GM12878 (cell line): ENCODE data around the gene ADA. TPM values are rescaled to one million over a fixed set of nuclear protein-coding genes. Genes with fewer than 3 reads are reported as not detected.

Experiments
- ATAC-seq: fragments of 200-7000 bp; cut with Tn5 transposase; 3 replicates; pipeline ENCODE4 v1.9.1; 2020; ENCODE audit warnings: mild to moderate bottlenecking, moderate library complexity
- BruUV-seq: library from RNA; stranded (reverse); fragments of 400-500 nt; replicated peaks from 2 replicates; lab custom pipeline; 2021; lab: Mats Ljungman, UMichigan
- CTCF ChIA-PET: fragments of 300-600 bp; sonication (Branson Sonifier 250); formaldehyde crosslinking; extraction: SDS; loops from one replicate; lab custom pipeline; 2021; ENCODE audit warnings: inconsistent platforms; lab: Yijun Ruan, JAX
- POLR2A ChIA-PET: fragments of 350-600 bp; formaldehyde crosslinking; extraction: SDS; loops from one replicate; lab custom pipeline; 2021; ENCODE audit warnings: inconsistent platforms; lab: Charles Lee
- RAD21 ChIA-PET: fragments of 300-600 bp; sonication (Branson Sonifier 250); formaldehyde crosslinking; loops from one replicate; lab custom pipeline; 2023; ENCODE audit warnings: antibody characterized with exemption; ENCODE audit not compliant: unreplicated experiment; lab: Charles Lee
- SMC1A ChIA-PET: fragments of 300-600 bp; sonication (Branson Sonifier 250); formaldehyde crosslinking; loops from one replicate; lab custom pipeline; 2023; ENCODE audit not compliant: unreplicated experiment, uncharacterized antibody; lab: Charles Lee
- DNase-seq: peaks from one replicate; pipeline ENCODE4 v3.0.0-alpha.2; 2011; ENCODE audit warnings: low read depth, low spot score
- FAIRE-seq: peaks from 3 replicates; lab custom pipeline; 2011; peaks lifted over from hg19 to GRCh38; lab: Jason Lieb, UNC
- H2AFZ ChIP-seq: 2 replicates; pipeline ENCODE4 v1.6.0; 2011; ENCODE audit warnings: low read depth, low read length, control low read depth; ENCODE audit not compliant: control insufficient read depth
- H3K27ac ChIP-seq: 2 replicates; pipeline ENCODE4 v1.5.1; 2011; ENCODE audit warnings: control low read depth; ENCODE audit not compliant: control insufficient read depth, insufficient read depth
- H3K27me3 ChIP-seq, 2 experiments: replicated peaks in 1 of 2; 2 replicates each; pipeline versions ENCODE4 v1.6.0 to v1.6.1; 2011; ENCODE audit warnings: low read length in 1 of 2; ENCODE audit not compliant: control insufficient read depth in 2 of 2, insufficient read depth in 2 of 2
- H3K36me3 ChIP-seq, 2 experiments: 2 replicates each; pipeline ENCODE4 v1.5.1; 2011; ENCODE audit warnings: low read length in 1 of 2; ENCODE audit not compliant: control insufficient read depth in 2 of 2, insufficient read depth in 2 of 2
- H3K4me1 ChIP-seq: 2 replicates; pipeline ENCODE4 v1.6.1; 2011; ENCODE audit warnings: mild to moderate bottlenecking, low read length, moderate library complexity, mixed read lengths; ENCODE audit not compliant: control insufficient read depth, insufficient read depth
- H3K4me2 ChIP-seq: 2 replicates; pipeline ENCODE4 v1.6.0; 2011; ENCODE audit warnings: control low read depth; ENCODE audit not compliant: control insufficient read depth, insufficient read depth
- H3K4me3 ChIP-seq: fragments of 200-600 bp; sonication (generic); 2 replicates; pipeline ENCODE4 v1.5.1; 2016
- H3K79me2 ChIP-seq: 2 replicates; pipeline ENCODE4 v1.6.0; 2011; ENCODE audit warnings: low read length; ENCODE audit not compliant: control insufficient read depth, insufficient read depth
- H3K9ac ChIP-seq: 2 replicates; pipeline ENCODE4 v1.8.0; 2011; ENCODE audit warnings: low read length, control low read depth, mixed read lengths; ENCODE audit not compliant: control insufficient read depth, insufficient read depth
- H3K9me3 ChIP-seq: replicated peaks from 3 replicates; pipeline ENCODE4 v1.5.1; 2011; ENCODE audit warnings: mild to moderate bottlenecking, low read length; ENCODE audit not compliant: control insufficient read depth, insufficient read depth
- H4K20me1 ChIP-seq: 2 replicates; pipeline ENCODE4 v1.6.0; 2011; ENCODE audit not compliant: control insufficient read depth, insufficient read depth
- BACH1 ChIP-seq: fragments of 450-650 bp; IDR thresholded peaks from 2 replicates; pipeline ENCODE4 v1.6.1; 2017; ENCODE audit warnings: mild to moderate bottlenecking, borderline replicate concordance
- BMI1 ChIP-seq: fragments of 450-650 bp; IDR thresholded peaks from 2 replicates; pipeline ENCODE4 v1.6.1; 2016; ENCODE audit warnings: mild to moderate bottlenecking, moderate library complexity, borderline replicate concordance
- CHD1 ChIP-seq: IDR thresholded peaks from 2 replicates; pipeline ENCODE4 v1.6.1; 2012; ENCODE audit warnings: low read depth, low read length, improper control_type of control experiment
- CHD2 ChIP-seq: IDR thresholded peaks from 2 replicates; pipeline ENCODE4 v1.6.1; 2011; ENCODE audit warnings: low read depth, low read length, improper control_type of control experiment, borderline replicate concordance
- CTCF ChIP-seq, 3 experiments: IDR thresholded peaks in 2 of 3; conservative IDR thresholded peaks in 1 of 3; 2 replicates each; pipeline ENCODE4 v1.5.1; 2011; ENCODE audit warnings: low read depth in 3 of 3, low read length in 3 of 3, mild to moderate bottlenecking in 3 of 3, control low read depth in 2 of 3, moderate library complexity in 2 of 3, inconsistent platforms in 1 of 3, mixed read lengths in 1 of 3; ENCODE audit not compliant: control insufficient read depth in 2 of 3, insufficient read depth in 1 of 3; ENCODE audit errors: extremely low read depth in 1 of 3
- EED ChIP-seq: sonication (generic); IDR thresholded peaks from 2 replicates; pipeline ENCODE4 v1.6.1; 2016; ENCODE audit warnings: antibody characterized with exemption, low read depth
- FOXM1 ChIP-seq: IDR thresholded peaks from 2 replicates; pipeline ENCODE4 v1.6.1; 2012; ENCODE audit warnings: low read depth, mild to moderate bottlenecking, inconsistent platforms, low read length, moderate library complexity
- GATAD2B ChIP-seq: fragments of 450-650 bp; conservative IDR thresholded peaks from 2 replicates; pipeline ENCODE4 v1.6.1; 2017; ENCODE audit warnings: low read depth, mild to moderate bottlenecking, moderate library complexity
- IKZF1 ChIP-seq: fragments of 450-650 bp; conservative IDR thresholded peaks from 2 replicates; pipeline ENCODE4 v1.6.1; 2017; ENCODE audit warnings: antibody characterized with exemption, mild to moderate bottlenecking
- IRF4 ChIP-seq: IDR thresholded peaks from 2 replicates; pipeline ENCODE4 v1.6.1; 2011; ENCODE audit warnings: low read depth, low read length
- LARP7 ChIP-seq: fragments of 450-650 bp; IDR thresholded peaks from 2 replicates; pipeline ENCODE4 v1.6.1; 2017; ENCODE audit warnings: mild to moderate bottlenecking
- MEF2A ChIP-seq: IDR thresholded peaks from 2 replicates; pipeline ENCODE4 v1.6.1; 2011; ENCODE audit warnings: low read depth, mild to moderate bottlenecking, low read length, moderate library complexity; ENCODE audit not compliant: insufficient read depth
- NR2F1 ChIP-seq: fragments of 450-650 bp; conservative IDR thresholded peaks from 2 replicates; pipeline ENCODE4 v1.6.1; 2017; ENCODE audit warnings: mild to moderate bottlenecking
- POU2F2 ChIP-seq: IDR thresholded peaks from 3 replicates; pipeline ENCODE4 v1.6.1; 2011; ENCODE audit warnings: low read depth, mild to moderate bottlenecking, low read length, borderline replicate concordance
- RAD21 ChIP-seq: IDR thresholded peaks from 2 replicates; pipeline ENCODE4 v1.6.1; 2011; ENCODE audit warnings: mild to moderate bottlenecking, low read depth, low read length, moderate library complexity; ENCODE audit not compliant: insufficient read depth
- RAD51 ChIP-seq: fragments of 450-650 bp; IDR thresholded peaks from 2 replicates; pipeline ENCODE4 v1.6.1; 2016; ENCODE audit warnings: moderate library complexity, mild to moderate bottlenecking, inconsistent platforms
- RELA ChIP-seq: fragments of 450-650 bp; IDR thresholded peaks from 2 replicates; pipeline ENCODE4 v1.8.0; 2014; ENCODE audit warnings: borderline replicate concordance; ENCODE audit not compliant: partially characterized antibody
- SMARCA5 ChIP-seq: fragments of 450-650 bp; IDR thresholded peaks from 2 replicates; pipeline ENCODE4 v1.6.1; 2017; ENCODE audit warnings: mild to moderate bottlenecking
- SP1 ChIP-seq: IDR thresholded peaks from one replicate; pipeline ENCODE4 v1.6.1; 2011; ENCODE audit warnings: low read depth, low read length
- STAT3 ChIP-seq: IDR thresholded peaks from 2 replicates; pipeline ENCODE4 v1.6.1; 2011; ENCODE audit warnings: low read depth, low read length, improper control_type of control experiment
- TAF1 ChIP-seq: IDR thresholded peaks from 2 replicates; pipeline ENCODE4 v1.6.1; 2011; ENCODE audit warnings: mild to moderate bottlenecking, low read depth, low read length, borderline replicate concordance
- YY1 ChIP-seq: IDR thresholded peaks from 2 replicates; pipeline ENCODE4 v1.6.1; 2011; ENCODE audit warnings: low read depth, mild to moderate bottlenecking, low read length
- ZNF24 ChIP-seq: fragments of 450-650 bp; IDR thresholded peaks from 2 replicates; pipeline ENCODE4 v1.6.1; 2017; ENCODE audit warnings: antibody characterized with exemption, mild to moderate bottlenecking
- WGBS: methylation state at CpG from one replicate; pipeline ENCODE4 v1.1.6; 2016; ENCODE audit warnings: low lambda C conversion rate; ENCODE audit not compliant: insufficient replicate concordance, insufficient coverage; ENCODE audit errors: missing lambda C conversion rate; 5-methylcytosine and 5-hydroxymethylcytosine counted together
- in situ Hi-C: fragments of 300-500 bp; cut with MboI; formaldehyde crosslinking; loops from 9 replicates; pipeline ENCODE4 v1.14.3; 2018; ENCODE audit warnings: mixed read lengths
- intact Hi-C: fragments of 100-400 bp; cut with micrococcal nuclease; formaldehyde crosslinking; loops from one replicate; pipeline ENCODE4 v1.14.2; 2022; ENCODE audit not compliant: unreplicated experiment
- polyA plus RNA-seq, 11 experiments: library from polyadenylated mRNA; depleted of rRNA in 4 of 11; unstranded in 6 of 11; stranded (reverse) in 5 of 11; fragments of >200 nt; fragmentation: Nextera tagmentation in 4 of 11; fragmentation: Illumina TruSeq in 1 of 11; extraction: Ambion mirVana in 4 of 11; extraction: Trizol in 1 of 11; gene quantifications; 1 replicate in 1 of 11; 2 replicates in 10 of 11; pipeline versions ENCODE4 v1.2.1 to v1.2.3, GENCODE V29; 2011 to 2016; ENCODE audit warnings: inconsistent platforms in 2 of 11, missing spikeins in 2 of 11, low read depth in 1 of 11
- total RNA-seq, 4 experiments: library from RNA; depleted of rRNA in 3 of 4; stranded (reverse); fragments of >200 nt in 3 of 4; fragmentation: Illumina TruSeq in 1 of 4; extraction: Trizol in 1 of 4; gene quantifications; 2 replicates each; pipeline versions ENCODE4 v1.2.1 to v1.2.3, GENCODE V29; 2013 to 2021

Gene ADA
- total and polyA plus RNA-seq, 10 of the 15 experiments (the other 5 are each of a cell fraction or from before 2014, with no cell fraction given) = 40.9 to 217 (median 90.8) TPM

- H3K4me3 ChIP-seq = no peak overlapping the region
- POLR2A ChIA-PET = interaction anchor here (0.6 to 1.8 kb wide), 4 partner anchors 23 to 34 kb away, joined by 3 to 9 read pairs (median 6); no protein-coding TSS in a partner anchor
- intact Hi-C loops = loop anchor here (1.0 to 5.0 kb wide), 7 partner anchors 33 to 392 kb away; partner anchors contain the start of genes SERINC3 and TTPAL
- peak overlapping the region; percentile 69 for H3K4me2 ChIP-seq
- SMC1A ChIA-PET = interaction anchor here (0.7 to 5.5 kb wide), 43 partner anchors 8 to 224 kb away, joined by 3 to 85 read pairs (median 4); partner anchors contain the start of genes PKIG and SERINC3
- H3K36me3 ChIP-seq = peaks cover 2 to 8% of the 10 kb centered on the region in 2 experiments; a peak in 3 of 4 replicates
- DNase-seq (no peak), FAIRE-seq (peak; percentile 88), ATAC-seq (peak; percentile 98)
- no peaks in the 10 kb centered on the region; the same call in 1 of the 2 replicates for H3K79me2 ChIP-seq
- H4K20me1 ChIP-seq = no peaks in the 10 kb centered on the region
- no TSS peak for BruUV-seq
- no peaks in the 10 kb centered on the region for H3K27me3 ChIP-seq
- peak overlapping the region; percentile 18; the same call in 1 of the 2 replicates for H3K9ac ChIP-seq
- in situ Hi-C loops = loop anchor here (5.0 to 10.0 kb wide), 2 partner anchors 222 to 395 kb away; partner anchors contain the start of gene OSER1
- H3K9me3 ChIP-seq = no peaks in the 10 kb centered on the region
- RAD21 ChIA-PET = interaction anchor here (0.6 to 4.0 kb wide), 28 partner anchors 8 to 228 kb away, joined by 3 to 97 read pairs (median 6); partner anchors contain the start of genes PKIG, SERINC3 and TTPAL
- peak overlapping the region; percentile 89 for H2AFZ ChIP-seq
- CTCF ChIA-PET = interaction anchor here (0.6 to 7.5 kb wide), 43 partner anchors 8 to 395 kb away, joined by 3 to 158 read pairs (median 5); partner anchors contain the start of genes PKIG, SERINC3 and TTPAL
- 41% methylated on average over 25 of the region's 25 CpGs for WGBS
- H3K4me1 ChIP-seq = peaks cover 13% of the 10 kb centered on the region
- H3K27ac ChIP-seq = peak overlapping the region; percentile 57
- TF ChIP-seq YY1 (peak; percentile 57; the same call in 1 of the 2 replicates), IKZF1 (peak; percentile 92), ZNF24 (0 out of 2 replicates have a peak, but pooled peaks have one; percentile 47), RAD51 (peak; percentile 42; the same call in 1 of the 2 replicates), GATAD2B (peak; percentile 46; the same call in 1 of the 2 replicates), TAF1 (no peak), SP1 (peak; percentile 7), BACH1 (0 out of 2 replicates have a peak, but pooled peaks have one; percentile 25), CHD1 (no peak), CTCF (IDR thresholded peaks at IDR 0.05 in 2 of 3, conservative IDR thresholded peaks at IDR 0.05 in 1 of 3; ENCODE audit: control insufficient read depth in 2 of 3, extremely low read depth in 1 of 3, insufficient read depth in 1 of 3, low read depth in 3 of 3, low read length in 3 of 3) (peak; percentile 98 to 99 (median 99); a peak in 5 of 6 replicates), CHD2 (peak; percentile 42; the same call in 1 of the 2 replicates), NR2F1 (peak; percentile 39; the same call in 1 of the 2 replicates), EED (peak; percentile 75), RAD21 (peak; percentile 99), STAT3 (no peak), FOXM1 (0 out of 2 replicates have a peak, but pooled peaks have one; percentile 38), POU2F2 (peak; percentile 38; the same call in 1 of the 3 replicates), SMARCA5 (peak; percentile 74), BMI1 (no peak), LARP7 (peak; percentile 31; the same call in 1 of the 2 replicates), IRF4 (no peak), RELA (peak; percentile 13), MEF2A (0 out of 2 replicates have a peak, but pooled peaks have one; percentile 38)
These were observed 41.8 kb downstream of the ADA start for GRCh38 chr20:44609516-44610312.
